Raji (cell line): ENCODE results near the gene LYSMD1.

Source experiments
- POLR2A ChIP-seq: IDR thresholded peaks from 2 replicates; pipeline ENCODE4 v1.6.1; 2011; ENCODE audit warnings: low read depth, low read length, control low read depth; ENCODE audit not compliant: insufficient read depth

LYSMD1 gene

DNA sequence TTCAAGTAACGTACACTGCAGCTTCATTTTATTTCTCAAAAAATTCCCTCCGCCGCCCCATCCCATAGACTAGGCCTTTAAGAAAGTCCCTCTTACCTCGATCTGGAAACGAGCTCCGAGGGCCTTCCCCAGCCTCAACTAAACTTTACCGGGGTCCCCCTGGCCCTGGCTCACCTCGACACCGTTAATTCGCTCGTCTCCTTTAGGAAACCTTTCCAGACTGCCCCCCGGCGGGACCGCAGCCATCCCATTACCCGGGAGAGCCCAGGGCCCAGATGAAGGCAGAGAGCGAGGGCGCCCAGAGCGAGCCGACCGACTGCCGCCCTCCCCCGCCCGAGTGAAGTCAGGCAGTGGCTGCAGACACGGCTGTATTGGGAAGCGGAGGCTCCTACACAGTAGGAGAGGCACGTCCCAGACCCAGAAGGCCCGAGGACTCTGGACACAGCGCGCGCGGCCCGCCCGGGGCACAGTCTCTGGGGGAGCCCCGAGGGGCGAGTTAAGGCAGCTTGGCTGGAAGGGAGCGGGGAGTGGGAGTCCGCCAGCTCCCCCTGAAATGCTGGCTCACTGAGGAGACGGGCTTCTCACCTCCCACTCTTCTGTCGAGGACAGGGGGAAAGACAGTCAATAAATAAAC lies 33.9 kb downstream of the LYSMD1 start:
- no peak for TF ChIP-seq POLR2A

DNA sequence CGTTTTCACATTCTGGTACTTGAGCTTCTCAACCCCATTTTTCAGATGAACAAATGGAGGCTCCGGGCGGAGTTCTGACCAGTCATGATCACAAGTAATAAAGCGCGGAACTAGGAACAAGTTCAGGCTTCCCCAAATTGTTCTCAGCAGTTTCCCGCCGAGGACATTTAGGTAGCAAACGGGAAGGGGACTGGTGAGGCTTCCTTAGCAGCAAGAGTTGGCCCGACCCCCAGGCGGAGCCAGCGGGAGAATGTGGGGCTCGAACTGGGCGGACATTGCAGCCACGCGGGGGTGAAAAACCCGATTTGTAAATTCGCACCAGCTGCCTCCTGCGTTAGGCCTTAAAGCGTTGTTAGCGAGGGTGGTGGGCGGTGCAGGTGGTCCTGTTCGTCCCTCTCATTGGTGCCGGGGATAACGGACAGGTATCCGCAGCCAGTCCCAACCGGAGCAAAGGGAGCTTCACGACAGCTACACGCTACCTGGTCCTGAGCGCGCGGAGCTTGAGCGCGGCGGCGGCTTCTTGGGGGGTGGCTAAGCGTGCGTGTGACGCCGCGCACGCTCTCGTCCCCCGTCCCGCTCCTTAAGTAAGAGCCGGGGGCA lies 34.6 kb downstream of the LYSMD1 start:
- TF ChIP-seq POLR2A: no peak

DNA sequence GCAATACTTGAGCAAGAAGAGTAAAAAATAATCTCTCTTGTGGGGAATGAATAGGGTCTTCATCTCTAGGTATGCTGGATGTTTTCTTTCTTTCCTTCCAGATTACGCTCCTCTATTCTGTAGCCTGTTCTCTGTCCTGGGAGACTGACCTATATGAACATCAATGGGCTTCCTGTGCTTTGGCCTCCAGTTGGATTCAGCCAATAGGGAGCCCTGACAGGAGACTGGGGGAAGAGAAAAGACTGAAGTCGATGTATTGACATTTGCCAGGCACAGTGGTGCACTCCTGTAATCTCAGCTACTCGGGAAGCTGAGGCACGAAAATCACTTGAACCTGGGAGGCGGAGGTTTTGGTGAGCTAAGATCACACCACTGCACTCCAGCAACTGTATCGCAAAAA lies 36.9 kb downstream of the LYSMD1 start:
- no peak for TF ChIP-seq POLR2A

DNA sequence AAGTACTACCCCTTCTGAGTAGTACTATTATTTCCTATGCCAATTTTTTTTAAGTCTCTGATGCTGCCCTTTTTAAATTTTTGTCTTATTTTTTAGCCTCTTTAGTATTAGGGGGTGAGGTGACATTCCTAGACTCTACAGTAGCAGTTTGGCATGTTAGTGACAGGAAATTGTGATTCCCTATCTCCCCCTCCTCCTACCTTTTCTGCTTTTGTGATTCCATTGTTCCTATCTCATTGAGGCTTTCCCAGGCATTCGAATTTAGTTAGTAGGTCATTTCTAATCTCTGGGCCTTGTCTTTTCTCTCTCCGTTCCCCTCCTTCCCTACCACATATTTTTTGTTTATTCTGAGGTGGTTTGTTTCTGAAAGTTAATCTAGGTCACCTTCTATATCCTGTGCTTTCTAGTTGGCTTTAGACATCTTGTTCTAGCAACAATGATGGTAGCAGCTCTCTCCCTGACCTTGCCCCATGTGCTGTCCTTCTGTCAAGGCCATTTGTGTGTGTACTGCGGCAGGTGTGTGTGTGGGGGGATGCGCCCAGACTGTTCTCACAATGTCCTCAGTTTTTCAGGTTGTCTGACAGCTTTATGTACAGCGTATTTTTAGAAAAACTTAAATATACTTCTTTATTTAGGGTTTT lies 40.8 kb downstream of the LYSMD1 start:
- TF ChIP-seq POLR2A: no peak

DNA sequence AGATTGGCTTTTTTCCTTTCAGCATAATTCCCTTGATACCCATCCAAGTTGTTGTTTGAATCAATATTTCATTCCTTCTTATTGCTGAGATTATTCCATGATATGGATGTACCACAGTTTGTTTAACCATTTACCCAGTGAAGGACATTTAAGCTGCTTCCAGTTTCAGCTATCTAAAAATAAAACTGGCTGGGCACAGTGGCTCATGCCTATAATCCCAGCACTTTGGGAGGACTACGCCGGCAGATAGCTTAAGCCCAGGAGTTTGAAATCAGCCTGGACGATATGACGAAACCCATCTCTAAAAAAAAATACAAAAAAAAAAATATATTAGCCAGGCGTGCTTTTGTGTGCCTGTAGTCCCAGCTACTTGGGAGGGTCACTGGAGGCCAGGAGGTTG lies 51.8 kb downstream of the LYSMD1 start:
- TF ChIP-seq POLR2A: no peak
